Kidney epithelial cell (primary cell): ENCODE measurements around the gene CHID1. TPM values are rescaled to one million over a fixed set of nuclear protein-coding genes. Genes with fewer than 3 reads are reported as not detected.
A peak's percentile ranks its signal among the peaks of the same experiment; 100 is the strongest.

Experiments
- DNase-seq: peaks from one replicate; pipeline ENCODE4 v3.0.0-alpha.2; 2010; ENCODE audit warnings: low read depth
- H3K27me3 ChIP-seq: 2 replicates; pipeline ENCODE4 v1.6.0; 2011; ENCODE audit warnings: low read length; ENCODE audit not compliant: control insufficient read depth, insufficient read depth
- H3K36me3 ChIP-seq: 2 replicates; pipeline ENCODE4 v1.5.1; 2011; ENCODE audit warnings: low read length; ENCODE audit not compliant: control insufficient read depth, insufficient read depth
- H3K4me3 ChIP-seq: 2 replicates; pipeline ENCODE4 v1.5.1; 2011; ENCODE audit warnings: low read depth, mild to moderate bottlenecking, control low read depth, low read length
- total RNA-seq: library from RNA; depleted of rRNA; stranded (reverse); fragments of >200 nt; gene quantifications from 2 replicates; pipeline ENCODE4 v1.2.3, GENCODE V29; 2015
- TF ChIP-seq, protein P1 (sequence below): IDR thresholded peaks from 2 replicates; pipeline ENCODE4 v1.5.1; 2011; ENCODE audit warnings: mild to moderate bottlenecking, moderate library complexity, low read length, control low read depth, inconsistent platforms; ENCODE audit not compliant: insufficient read depth, poor library complexity, severe bottlenecking

Gene CHID1
- total RNA-seq, 1 donor from 2014 or later: 90.0 TPM

DNA sequence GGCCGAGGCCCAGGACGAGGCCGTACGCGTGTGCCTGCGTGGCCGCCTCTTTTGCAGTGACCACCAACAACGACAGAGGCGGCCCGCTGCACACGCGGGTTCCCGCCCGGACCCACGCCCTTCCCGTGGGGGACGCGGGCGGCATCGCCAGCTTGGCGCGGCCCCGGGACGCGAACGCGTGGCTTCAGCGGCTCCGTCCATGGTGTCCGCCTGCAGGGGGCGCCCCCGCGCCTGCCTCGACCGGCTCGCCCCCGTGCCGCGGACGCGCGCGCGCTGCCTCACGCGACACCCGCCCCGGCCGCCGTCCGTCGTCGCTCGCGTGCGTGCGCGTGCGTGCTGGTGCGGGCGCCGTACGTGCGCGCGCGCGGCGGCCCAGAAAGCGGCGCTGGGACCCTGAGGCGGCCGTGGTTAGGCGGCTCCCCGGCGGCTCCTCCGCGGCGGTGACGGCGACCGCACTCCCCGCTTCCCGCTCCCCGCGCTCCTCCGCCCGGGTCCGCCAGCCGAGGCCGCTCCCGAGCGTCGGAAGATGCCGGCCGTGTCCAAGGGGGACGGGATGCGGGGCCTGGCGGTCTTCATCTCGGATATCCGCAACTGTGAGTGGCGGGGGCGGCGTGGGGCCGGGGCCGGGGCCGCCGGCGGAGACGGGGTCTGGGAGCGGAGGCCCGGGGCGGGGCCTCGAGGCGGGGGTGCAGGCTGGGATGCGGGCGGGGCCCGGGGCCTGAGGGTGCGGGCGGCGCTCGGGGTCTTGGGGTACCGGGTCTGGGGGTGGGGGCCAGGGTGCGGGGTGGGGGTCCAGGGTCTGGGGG lies 15.1 kb upstream of the CHID1 start, which contains the start of gene AP2A2:
Gene AP2A2 (plus strand): TSS at position 375 of the 806 bp plus-strand sequence. CDS start 152 bp downstream, at position 527.
- H3K36me3 ChIP-seq: no peaks in the 10 kb centered on the region
- DNase-seq: no peak
- TF ChIP-seq, protein P1, sequence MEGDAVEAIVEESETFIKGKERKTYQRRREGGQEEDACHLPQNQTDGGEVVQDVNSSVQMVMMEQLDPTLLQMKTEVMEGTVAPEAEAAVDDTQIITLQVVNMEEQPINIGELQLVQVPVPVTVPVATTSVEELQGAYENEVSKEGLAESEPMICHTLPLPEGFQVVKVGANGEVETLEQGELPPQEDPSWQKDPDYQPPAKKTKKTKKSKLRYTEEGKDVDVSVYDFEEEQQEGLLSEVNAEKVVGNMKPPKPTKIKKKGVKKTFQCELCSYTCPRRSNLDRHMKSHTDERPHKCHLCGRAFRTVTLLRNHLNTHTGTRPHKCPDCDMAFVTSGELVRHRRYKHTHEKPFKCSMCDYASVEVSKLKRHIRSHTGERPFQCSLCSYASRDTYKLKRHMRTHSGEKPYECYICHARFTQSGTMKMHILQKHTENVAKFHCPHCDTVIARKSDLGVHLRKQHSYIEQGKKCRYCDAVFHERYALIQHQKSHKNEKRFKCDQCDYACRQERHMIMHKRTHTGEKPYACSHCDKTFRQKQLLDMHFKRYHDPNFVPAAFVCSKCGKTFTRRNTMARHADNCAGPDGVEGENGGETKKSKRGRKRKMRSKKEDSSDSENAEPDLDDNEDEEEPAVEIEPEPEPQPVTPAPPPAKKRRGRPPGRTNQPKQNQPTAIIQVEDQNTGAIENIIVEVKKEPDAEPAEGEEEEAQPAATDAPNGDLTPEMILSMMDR: peak; percentile 12
- peak within 1 kb of the TSS; percentile 73 for H3K4me3 ChIP-seq
- H3K27me3 ChIP-seq: no peaks in the 10 kb centered on the region

DNA sequence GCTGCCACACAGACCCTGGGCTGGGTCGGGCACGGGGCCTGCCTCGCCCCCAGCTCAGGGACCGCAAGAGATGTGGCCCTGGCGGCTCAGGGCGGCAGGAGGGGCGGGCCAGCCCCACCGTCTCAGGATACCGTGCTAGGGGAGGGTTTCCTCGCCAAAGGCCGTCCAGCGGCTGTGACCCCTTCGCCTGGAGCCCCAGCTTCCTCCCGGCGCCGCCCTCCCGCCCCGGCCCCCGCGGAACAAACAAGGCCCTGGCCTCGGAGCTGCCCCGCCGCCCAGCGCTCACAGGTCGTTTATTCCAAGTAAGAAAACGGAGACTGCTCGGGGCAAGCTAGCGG lies 14.5 kb upstream of the CHID1 start:
- Histone ChIP-seq H3K36me3 (no peaks in the 10 kb centered on the region), H3K27me3 (no peaks in the 10 kb centered on the region), H3K4me3 (peak overlapping the region; percentile 28)
- no peak for DNase-seq
- TF ChIP-seq, protein P1: no peak

DNA sequence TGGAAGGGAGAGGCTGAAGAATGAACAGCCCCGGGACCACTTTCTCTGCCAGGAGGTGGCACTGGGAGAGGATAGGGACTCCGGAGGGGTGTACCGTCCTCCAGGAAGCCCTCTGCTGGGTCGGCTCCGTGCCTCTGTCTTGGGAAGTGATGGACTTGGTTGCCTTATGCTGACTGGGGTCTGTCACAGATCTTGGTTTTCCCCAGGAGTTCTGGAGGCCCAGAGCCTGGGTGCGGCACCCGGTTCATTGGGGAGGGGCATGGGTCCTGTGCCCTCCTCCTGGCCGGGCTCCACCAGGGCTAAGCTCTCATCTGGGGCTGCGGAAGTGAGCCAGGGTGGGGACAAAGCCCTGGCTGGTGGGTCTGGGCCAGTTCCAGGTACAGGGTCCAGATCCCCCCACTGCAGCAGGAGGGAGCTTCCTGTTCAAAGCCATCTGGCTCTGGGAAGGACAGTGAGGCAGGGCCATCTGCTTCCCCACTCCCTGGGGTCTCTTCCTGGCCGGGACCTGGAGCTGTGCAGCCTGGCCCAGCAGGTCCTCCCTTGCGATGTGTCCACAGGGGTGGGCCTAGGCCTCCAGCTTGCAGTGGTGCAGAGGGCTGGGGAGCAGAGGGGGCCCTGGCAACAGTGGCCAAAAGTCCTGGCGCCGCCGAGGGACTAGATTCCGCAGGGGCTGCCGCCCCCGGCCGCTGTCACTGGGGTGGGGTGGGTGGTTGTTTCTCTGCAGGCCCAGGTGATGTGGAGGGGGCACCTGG lies 14.0 kb upstream of the CHID1 start:
- no peaks in the 10 kb centered on the region for H3K36me3 ChIP-seq
- no peak for DNase-seq
- TF ChIP-seq, protein P1: no peak
- H3K4me3 ChIP-seq: no peak overlapping the region
- H3K27me3 ChIP-seq: no peaks in the 10 kb centered on the region

DNA sequence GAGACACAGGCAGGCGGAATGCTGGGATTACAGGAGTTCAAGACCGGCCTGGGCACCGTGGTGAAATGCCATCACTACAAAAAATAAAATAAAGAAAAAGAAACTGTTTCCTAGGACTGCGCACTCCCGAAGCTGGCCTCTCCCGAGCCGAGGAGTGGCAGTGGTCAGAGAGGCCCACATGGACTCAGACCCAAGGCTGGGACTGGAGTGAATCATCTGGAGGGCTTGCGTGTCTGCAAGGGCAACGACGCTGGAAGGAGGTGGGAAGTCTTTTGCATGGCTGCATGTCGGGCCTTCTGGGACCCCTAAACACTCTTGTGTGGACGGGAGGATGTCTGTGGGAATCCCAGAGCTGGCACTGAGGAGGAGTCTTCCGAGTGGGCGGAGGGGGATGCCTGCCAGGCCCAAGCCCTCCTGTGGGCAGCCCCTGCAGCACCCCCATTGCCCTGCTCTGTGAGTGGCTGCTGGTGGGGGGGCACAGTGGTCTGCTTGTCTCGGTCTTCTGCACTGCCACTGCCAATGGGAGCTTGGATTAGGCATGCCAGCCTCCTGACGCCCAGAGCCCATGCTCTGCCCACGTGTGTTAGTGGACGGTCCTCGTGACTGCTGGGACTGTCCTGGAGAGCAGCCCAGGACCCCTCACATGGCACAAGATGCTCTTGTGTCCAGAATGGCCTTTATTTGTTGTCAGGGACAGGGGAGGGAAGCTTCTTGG lies 13.2 kb upstream of the CHID1 start:
- Histone ChIP-seq H3K36me3 (no peaks in the 10 kb centered on the region), H3K4me3 (no peak overlapping the region), H3K27me3 (no peaks in the 10 kb centered on the region)
- TF ChIP-seq, protein P1: no peak
- DNase-seq: no peak

DNA sequence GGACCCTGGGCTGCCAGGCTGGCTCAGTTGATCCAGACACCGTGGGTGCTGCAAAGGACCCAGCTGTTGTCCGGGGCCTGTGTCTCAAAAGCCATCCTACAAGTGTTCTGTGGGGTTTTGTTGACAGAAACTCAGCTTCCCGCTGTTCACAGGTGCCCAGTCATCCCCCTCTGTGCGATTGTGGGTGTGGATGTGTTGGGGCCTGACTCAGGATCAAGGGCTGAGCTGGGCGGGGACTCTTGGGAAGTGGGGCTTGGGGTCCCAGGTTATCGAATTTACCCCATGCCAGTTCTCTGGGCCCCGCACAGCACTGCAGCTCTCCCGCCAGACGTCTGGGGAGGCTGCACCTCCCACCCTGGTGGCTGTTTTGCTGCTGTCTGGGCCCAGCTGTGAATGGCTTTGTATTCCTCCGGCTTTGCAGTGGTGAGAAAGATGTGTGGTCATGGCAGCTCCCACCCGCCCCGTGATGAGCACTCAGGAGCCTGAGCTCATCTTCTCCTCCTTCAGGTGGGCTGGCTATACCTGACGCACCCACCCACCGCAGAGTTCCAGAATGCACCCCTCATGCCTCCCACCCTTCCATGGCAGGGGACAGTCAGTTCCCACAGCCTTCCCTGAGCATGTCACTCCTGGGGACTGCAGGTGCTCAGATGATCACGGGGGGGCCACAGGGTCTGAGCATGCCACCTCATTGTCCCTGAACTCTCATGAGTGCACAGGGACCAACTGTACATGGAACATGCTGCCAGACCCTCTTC lies 11.5 kb upstream of the CHID1 start:
- no peaks in the 10 kb centered on the region for H3K27me3 ChIP-seq
- H3K4me3 ChIP-seq: no peak overlapping the region
- DNase-seq: no peak
- TF ChIP-seq, protein P1: no peak
- no peaks in the 10 kb centered on the region for H3K36me3 ChIP-seq
